DMS 273 (cell line): ENCODE results near the gene RTN4R.
"Not testable (repeated sequence)": the region's sequence is repeated elsewhere in the genome, so short reads cannot be mapped to it uniquely, and the experiment has no call there.

Experiments used
- DNase-seq: peaks from one replicate; lab custom pipeline; 2025; ENCODE audit not compliant: unreplicated experiment; lab: John Stamatoyannopoulos, UW

RTN4R gene

GRCh38 chr22:20289182-20290044, 21.3 kb upstream of the RTN4R start:
- not testable (repeated sequence) for DNase-seq

GRCh38 chr22:20286784-20287423, 18.8 kb upstream of the RTN4R start:
- DNase-seq: not testable (repeated sequence)

- DNase-seq: not testable (repeated sequence)
These were observed 18.2 kb upstream of the RTN4R start for GRCh38 chr22:20286312-20286660.

GRCh38 chr22:20285473-20286311, 17.6 kb upstream of the RTN4R start:
- peak; percentile 59 for DNase-seq

- no peak for DNase-seq
These were observed 16.5 kb upstream of the RTN4R start for GRCh38 chr22:20284471-20285086.

GRCh38 chr22:20283674-20284066, 15.6 kb upstream of the RTN4R start:
- peak; percentile 33 for DNase-seq

- DNase-seq: no peak
These were observed 15.0 kb upstream of the RTN4R start for GRCh38 chr22:20282901-20283673.

- DNase-seq: no peak
These were observed 13.8 kb upstream of the RTN4R start for GRCh38 chr22:20281891-20282290.

GRCh38 chr22:20281473-20281872, 13.4 kb upstream of the RTN4R start:
- not testable (repeated sequence) for DNase-seq

GRCh38 chr22:20280866-20281265, 12.7 kb upstream of the RTN4R start:
- no peak for DNase-seq

GRCh38 chr22:20280163-20280562, 12.0 kb upstream of the RTN4R start:
- peak; percentile 60 for DNase-seq

- DNase-seq: no peak
These were observed 11.6 kb upstream of the RTN4R start for GRCh38 chr22:20279662-20280134.

GRCh38 chr22:20278726-20279490, 10.8 kb upstream of the RTN4R start:
- not testable (repeated sequence) for DNase-seq

- not testable (repeated sequence) for DNase-seq
These were observed 10.0 kb upstream of the RTN4R start for GRCh38 chr22:20277936-20278635.

GRCh38 chr22:20276468-20276867, 8.3 kb upstream of the RTN4R start:
- DNase-seq: no peak

GRCh38 chr22:20275836-20276235, 7.7 kb upstream of the RTN4R start:
- no peak for DNase-seq

GRCh38 chr22:20275325-20275724, 7.2 kb upstream of the RTN4R start:
- not testable (repeated sequence) for DNase-seq

- not testable (repeated sequence) for DNase-seq
These were observed 6.3 kb upstream of the RTN4R start for GRCh38 chr22:20274374-20274773.

- DNase-seq: peak; percentile 46
These were observed 5.7 kb upstream of the RTN4R start for GRCh38 chr22:20273758-20274181.
